GM19023 (cell line): ENCODE data around the gene IQCH.
"Not testable (repeated sequence)": the region's sequence is repeated elsewhere in the genome, so short reads cannot be mapped to it uniquely, and the experiment has no call there.

Experiments used
- ATAC-seq: cut with Tn5 transposase; IDR thresholded peaks from one replicate; pipeline ENCODE4 v1.9.1; 2021; ENCODE audit warnings: mild to moderate bottlenecking, moderate library complexity; ENCODE audit not compliant: unreplicated experiment

The IQCH gene

DNA sequence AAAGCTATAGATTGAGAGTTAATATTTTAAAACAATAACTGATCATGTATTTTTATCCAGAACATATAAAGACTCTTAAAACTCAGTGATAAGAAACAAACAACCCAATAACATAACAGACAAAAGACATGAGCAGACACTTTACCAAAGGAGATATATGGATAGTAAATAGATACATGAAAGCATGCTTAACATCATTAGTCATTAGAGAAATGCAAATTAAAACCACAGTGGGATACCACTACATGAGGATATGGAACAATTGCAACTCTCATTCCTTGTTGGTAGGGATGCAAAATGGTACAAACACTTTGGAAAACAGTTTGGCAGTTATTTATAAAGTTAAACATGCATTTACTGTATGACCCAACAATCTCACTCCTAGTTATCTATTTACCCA lies 95.0 kb downstream of the IQCH start:
- no peak for ATAC-seq

DNA sequence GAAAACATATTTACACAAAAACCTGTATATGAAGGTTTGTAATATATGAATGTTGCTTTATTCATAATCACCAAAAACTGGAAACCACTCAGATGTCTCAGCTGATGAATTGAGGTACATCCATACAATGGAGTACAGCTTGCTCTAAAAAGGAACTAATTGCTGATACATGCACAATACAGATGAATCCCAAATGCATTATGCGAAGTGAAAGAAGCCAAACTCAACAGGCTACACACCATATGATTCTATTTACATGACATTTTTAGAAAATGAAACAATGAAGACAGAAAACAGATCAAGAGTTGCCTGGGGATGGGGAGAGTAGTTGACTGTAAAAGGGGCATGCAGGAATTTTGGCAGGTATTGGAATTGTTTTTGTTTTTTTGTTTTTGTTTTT lies 95.5 kb downstream of the IQCH start:
- ATAC-seq, result no peak

- no peak for ATAC-seq
These were observed 103.8 kb downstream of the IQCH start for GRCh38 chr15:67358391-67358790.

- no peak for ATAC-seq
These were observed 104.2 kb downstream of the IQCH start for GRCh38 chr15:67358812-67359211.

- ATAC-seq, result no peak
These were observed 105.0 kb downstream of the IQCH start for GRCh38 chr15:67359431-67360079.

GRCh38 chr15:67361100-67361499 lies 106.5 kb downstream of the IQCH start:
- no peak for ATAC-seq

GRCh38 chr15:67363712-67364111 lies 109.1 kb downstream of the IQCH start:
- ATAC-seq, result not testable (repeated sequence)

DNA sequence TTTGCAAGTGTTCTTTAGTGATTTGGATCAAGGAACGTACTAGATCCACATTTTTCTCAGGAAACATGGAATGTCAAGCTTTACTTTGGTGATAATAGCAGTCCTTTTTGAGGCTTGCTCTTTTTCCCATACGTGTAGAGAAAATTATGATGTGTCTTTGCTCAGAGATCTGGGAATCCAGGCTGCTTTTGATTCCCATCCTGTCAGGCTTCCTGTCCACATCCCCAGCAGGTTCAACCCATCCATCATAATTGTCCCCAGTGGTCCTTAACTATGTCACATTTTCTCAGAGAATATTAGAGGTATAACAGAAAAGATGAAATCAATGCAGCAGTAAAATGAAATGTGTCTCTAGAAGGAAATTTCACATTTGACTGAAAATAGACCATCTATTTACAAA lies 111.4 kb downstream of the IQCH start:
- ATAC-seq, result no peak

- no peak for ATAC-seq
These were observed 112.3 kb downstream of the IQCH start for GRCh38 chr15:67366904-67367303.

GRCh38 chr15:67369359-67369998 lies 114.9 kb downstream of the IQCH start:
- no peak for ATAC-seq

DNA sequence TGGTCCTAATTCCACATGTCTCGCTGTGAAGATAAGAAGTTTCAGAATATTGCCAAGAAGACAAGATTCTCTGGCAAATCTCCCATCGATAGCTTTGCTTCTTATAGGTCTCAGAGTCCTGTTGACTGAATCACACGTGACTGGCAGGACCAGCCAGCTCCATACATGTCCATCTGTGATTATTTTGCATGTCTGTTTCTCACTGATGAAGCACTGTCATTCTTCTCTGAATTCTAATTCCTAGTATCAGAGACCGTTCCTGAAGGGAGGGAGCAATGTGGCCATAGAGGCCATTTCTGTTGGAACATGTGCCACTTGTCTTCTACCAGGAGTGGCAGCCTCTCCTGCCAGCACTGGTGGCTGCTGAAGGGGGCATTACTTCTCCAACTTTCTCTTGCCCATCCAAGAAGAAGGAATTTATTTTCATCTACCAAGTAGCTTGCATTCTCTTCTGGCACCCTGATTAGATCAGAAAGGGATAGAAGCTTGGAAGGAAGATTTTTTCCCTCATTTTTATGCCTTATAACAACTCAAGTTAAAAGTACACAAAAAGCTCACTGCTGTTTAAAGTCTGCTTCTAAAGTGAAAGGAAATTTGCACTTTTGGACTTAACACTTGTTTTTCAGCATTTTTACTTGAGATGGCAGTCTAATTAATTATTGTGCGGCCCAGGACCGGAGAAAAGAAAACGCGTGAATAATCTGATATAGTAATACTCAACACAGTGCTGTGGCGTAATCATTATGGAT lies 115.8 kb downstream of the IQCH start:
- no peak for ATAC-seq

DNA sequence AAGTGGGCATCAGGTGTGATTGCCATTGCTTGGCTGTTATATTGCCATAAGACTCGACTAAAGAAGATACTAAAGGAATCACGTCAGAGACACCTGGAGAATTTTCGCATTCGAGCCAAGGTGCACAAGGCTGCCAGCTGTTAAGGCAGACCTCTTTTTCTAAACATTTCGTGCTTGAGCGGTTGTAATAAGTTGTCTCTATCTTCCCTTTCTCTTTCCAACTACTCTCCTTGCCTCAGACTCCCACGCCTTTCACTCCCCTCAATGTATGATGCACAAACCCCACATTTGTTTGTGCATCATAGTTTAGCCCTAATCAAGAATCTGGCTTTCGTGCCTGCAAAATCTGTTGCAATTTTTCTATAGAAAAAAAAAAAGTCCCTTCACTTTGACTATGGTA lies 118.0 kb downstream of the IQCH start:
- ATAC-seq, result no peak

GRCh38 chr15:67372986-67373675 lies 118.5 kb downstream of the IQCH start:
- ATAC-seq, result no peak

GRCh38 chr15:67373971-67374370 lies 119.4 kb downstream of the IQCH start:
- ATAC-seq, result no peak

- ATAC-seq, result no peak
These were observed 124.9 kb downstream of the IQCH start for GRCh38 chr15:67379530-67379929.

GRCh38 chr15:67380921-67381320 lies 126.3 kb downstream of the IQCH start:
- ATAC-seq, result no peak

DNA sequence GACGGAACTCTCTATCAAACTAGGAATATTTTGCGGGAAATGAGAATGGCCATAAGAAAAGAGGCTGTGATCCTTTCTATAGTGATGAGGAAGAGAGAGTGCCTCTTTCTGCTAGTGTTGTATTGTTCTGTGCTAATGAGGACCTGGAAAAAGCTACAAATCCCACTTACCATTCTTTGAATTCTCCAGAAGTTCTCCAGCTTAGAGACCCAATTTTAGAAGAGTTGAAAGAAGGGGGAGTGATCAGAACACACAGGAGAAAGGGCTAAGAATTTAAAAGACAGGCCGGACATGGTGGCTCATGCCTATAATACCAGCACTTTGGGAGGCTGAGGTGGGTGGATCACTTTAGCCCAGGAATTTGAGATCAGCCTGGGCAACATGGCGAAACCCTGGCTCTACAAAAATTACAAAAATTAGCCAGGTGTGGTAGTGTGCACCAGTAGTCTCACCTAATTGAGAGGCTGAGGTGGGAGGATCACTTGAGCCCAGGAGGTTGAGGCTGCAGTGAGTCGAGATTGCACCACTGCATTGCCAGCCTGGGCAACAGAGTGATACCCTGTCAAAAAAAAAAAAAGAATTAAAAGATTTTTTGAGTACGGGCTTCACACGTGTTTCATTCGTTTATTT lies 126.9 kb downstream of the IQCH start:
- ATAC-seq, result no peak

DNA sequence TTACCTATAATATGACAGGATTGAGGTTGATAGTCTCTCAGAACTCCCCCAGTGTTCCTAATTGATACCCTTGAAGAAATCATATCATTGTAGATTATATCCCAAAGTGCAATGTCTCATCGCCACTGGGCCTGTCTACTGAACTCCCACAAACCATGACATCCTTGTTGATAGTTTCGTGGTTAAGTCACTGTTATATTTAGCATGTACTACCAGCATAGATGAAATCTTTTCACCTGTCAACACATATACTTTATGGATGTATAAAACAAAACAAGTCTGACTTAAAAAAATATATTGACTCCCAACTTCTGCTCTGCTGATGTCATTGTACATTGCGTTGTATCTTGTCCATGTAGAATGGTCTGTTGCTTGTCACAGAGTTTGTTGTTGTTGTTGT lies 128.1 kb downstream of the IQCH start:
- ATAC-seq, result no peak

DNA sequence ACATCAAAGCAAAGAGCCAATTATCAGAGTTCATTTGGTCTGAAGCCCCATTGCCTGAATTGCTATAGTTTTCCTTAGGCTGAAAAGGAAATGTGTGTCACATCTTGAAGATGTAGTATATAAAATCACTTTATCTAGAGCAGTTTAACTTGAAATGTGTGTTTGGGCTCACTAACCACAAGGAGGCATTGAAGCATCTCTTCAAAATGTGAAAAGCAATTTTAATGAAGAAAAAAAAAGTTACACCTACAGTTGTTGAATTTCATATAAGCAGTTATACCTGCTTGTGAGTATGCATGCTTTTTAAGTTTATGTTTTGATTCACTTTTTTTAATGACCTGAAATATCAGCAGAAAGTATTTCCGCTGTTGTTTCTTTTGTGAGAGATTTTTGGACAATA lies 129.3 kb downstream of the IQCH start:
- ATAC-seq, result no peak

DNA sequence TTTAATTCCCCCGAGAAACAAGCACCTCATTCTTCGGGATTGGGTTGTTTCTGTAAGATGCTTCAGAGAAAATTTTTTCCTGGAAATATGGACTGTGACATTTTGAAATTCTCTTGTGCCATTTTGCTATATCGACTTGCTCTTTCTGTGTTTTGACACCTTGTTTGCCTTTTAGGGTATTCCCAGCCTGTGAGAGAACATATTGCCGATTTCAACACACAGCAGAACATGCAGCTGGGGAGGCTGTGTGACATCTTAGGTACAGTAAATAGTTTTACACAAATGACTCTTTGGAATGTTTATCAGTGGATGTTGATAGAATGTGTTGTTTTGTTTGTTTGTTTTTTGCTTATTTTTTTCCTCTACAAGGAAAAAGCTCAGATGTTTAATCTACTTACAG lies 130.2 kb downstream of the IQCH start:
- no peak for ATAC-seq

GRCh38 chr15:67385971-67386370 lies 131.4 kb downstream of the IQCH start:
- no peak for ATAC-seq
